Transverse colon (tissue), 4 donors: ENCODE measurements around the gene TRIOBP. TPM values are rescaled to one million over a fixed set of nuclear protein-coding genes. Genes with fewer than 3 reads are reported as not detected.

Experiments used
- DNase-seq: peaks from one replicate; pipeline ENCODE4 v3.0.0-alpha.2; 2019
- H3K27ac ChIP-seq, 4 donors: fragments of 200-600 bp; sonication (generic); 2 replicates each; pipeline ENCODE4 v1.5.1; 2016 to 2018; ENCODE audit warnings: inconsistent platforms in 4 of 4
- H3K27me3 ChIP-seq: fragments of 200-600 bp; sonication (generic); 2 replicates; pipeline ENCODE4 v1.5.1; 2017; ENCODE audit warnings: inconsistent platforms
- H3K36me3 ChIP-seq, 4 donors: fragments of 200-600 bp; sonication (generic); 2 replicates each; pipeline ENCODE4 v1.5.1; 2017 to 2019; ENCODE audit warnings: inconsistent platforms in 4 of 4
- H3K4me1 ChIP-seq, 4 donors: fragments of 200-600 bp; sonication (generic); 2 replicates each; pipeline ENCODE4 v1.5.1; 2017 to 2020; ENCODE audit warnings: inconsistent platforms in 4 of 4
- H3K4me3 ChIP-seq, 4 donors: fragments of 200-600 bp; sonication (generic); 1 replicate in 1 of 4; 2 replicates in 3 of 4; pipeline versions ENCODE4 v1.5.1 to v1.6.1; 2017 to 2019; ENCODE audit warnings: inconsistent platforms in 4 of 4
- H3K9me3 ChIP-seq, 2 donors: fragments of 200-600 bp; sonication (generic); 2 replicates each; pipeline ENCODE4 v1.5.1; 2017 to 2019; ENCODE audit warnings: inconsistent platforms in 2 of 2
- CTCF ChIP-seq, 5 experiments: fragments of 200-600 bp in 3 of 5; fragments of 450-650 bp in 2 of 5; sonication (generic) in 3 of 5; IDR thresholded peaks; 1 replicate in 2 of 5; 2 replicates in 3 of 5; pipeline ENCODE4 v1.5.1; 2016 to 2017; ENCODE audit warnings: antibody characterized with exemption in 5 of 5, inconsistent platforms in 3 of 5, mild to moderate bottlenecking in 2 of 5, moderate library complexity in 1 of 5
- EP300 ChIP-seq: sonication (generic); formaldehyde crosslinking; IDR thresholded peaks from one replicate; pipeline ENCODE4 v1.6.1; 2017; ENCODE audit warnings: antibody characterized with exemption, low read depth
- POLR2A ChIP-seq: fragments of 450-650 bp; IDR thresholded peaks from one replicate; pipeline ENCODE4 v1.6.1; 2016; ENCODE audit warnings: antibody characterized with exemption, mild to moderate bottlenecking, moderate library complexity
- POLR2AphosphoS5 ChIP-seq, 3 donors: sonication (generic); formaldehyde crosslinking; IDR thresholded peaks; one replicate each; pipeline ENCODE4 v1.6.1; 2016; ENCODE audit warnings: antibody characterized with exemption in 3 of 3
- WGBS, 2 donors: methylation state at CpG; one replicate each; pipeline ENCODE4 v1.1.5; 2018; ENCODE audit warnings: low coverage in 1 of 2; 5-methylcytosine and 5-hydroxymethylcytosine counted together
- in situ Hi-C, 4 donors: fragments of 200-750 bp; cut with MboI; loops; one replicate each; pipeline versions ENCODE4 v1.15.0 to v1.15.1; 2017; ENCODE audit warnings: low sequenced_read_pairs in 3 of 4, low pct_ligation_motif_present in 1 of 4, low pct_unique_long_range_greater_than_20kb in 1 of 4
- intact Hi-C: fragments of 100-400 bp; cut with DNase I; formaldehyde crosslinking; loops from one replicate; pipeline ENCODE4 v1.15.1; 2023; ENCODE audit warnings: low total_unique reads
- total RNA-seq, 4 donors: library from RNA; depleted of rRNA; stranded (reverse); fragments of >200 nt; gene quantifications; one replicate each; pipeline ENCODE4 v1.1.0, GENCODE V29; 2016

The TRIOBP gene
- total RNA-seq, 4 donors from 2014 or later: 121 to 265 (median 129) TPM

GRCh38 chr22:37760152-37760551 is 63.3 kb downstream of the TRIOBP start:
- in situ Hi-C loops: no loop called here
- 87 to 91% methylated on average over 3 of the region's 3 CpGs for WGBS, 2 donors
- Histone ChIP-seq H3K4me3 (no peak overlapping the region), H3K27me3 (no peaks in the 10 kb centered on the region), H3K9me3 (no peaks in the 10 kb centered on the region), H3K36me3 (peaks cover 0 to 51% (median 11%) of the 10 kb centered on the region in 4 donors), H3K27ac (no peak overlapping the region), H3K4me1 (no peaks in the 10 kb centered on the region)
- no peak for DNase-seq
- no peak for TF ChIP-seq EP300
- no peak for TF ChIP-seq POLR2AphosphoS5 (IDR thresholded peaks at IDR 0.05)
- TF ChIP-seq POLR2A: no peak
- no peak for TF ChIP-seq CTCF (IDR thresholded peaks at IDR 0.05)
- intact Hi-C loops: no loop called here

GRCh38 chr22:37762389-37762836 is 65.6 kb downstream of the TRIOBP start:
- no peak for DNase-seq
- in situ Hi-C loops: no loop called here
- Histone ChIP-seq H3K27ac (no peak overlapping the region), H3K9me3 (no peaks in the 10 kb centered on the region), H3K36me3 (peaks cover 0 to 30% (median 11%) of the 10 kb centered on the region in 4 donors), H3K4me1 (no peaks in the 10 kb centered on the region), H3K27me3 (no peaks in the 10 kb centered on the region), H3K4me3 (no peak overlapping the region)
- intact Hi-C loops: no loop called here
- 76 to 77% methylated on average over 5 to 10 of the region's 10 CpGs for WGBS, 2 donors
- no peak for TF ChIP-seq POLR2AphosphoS5 (IDR thresholded peaks at IDR 0.05)
- TF ChIP-seq CTCF (IDR thresholded peaks at IDR 0.05): no peak
- no peak for TF ChIP-seq EP300
- no peak for TF ChIP-seq POLR2A

GRCh38 chr22:37763012-37763411 is 66.2 kb downstream of the TRIOBP start:
- Histone ChIP-seq H3K4me3 (no peak overlapping the region), H3K36me3 (peaks cover 0 to 24% (median 9%) of the 10 kb centered on the region in 4 donors), H3K27me3 (no peaks in the 10 kb centered on the region), H3K4me1 (no peaks in the 10 kb centered on the region), H3K27ac (no peak overlapping the region), H3K9me3 (no peaks in the 10 kb centered on the region)
- in situ Hi-C loops (no loop called here), intact Hi-C loops (no loop called here)
- no peak for TF ChIP-seq POLR2A
- TF ChIP-seq EP300: no peak
- TF ChIP-seq CTCF (IDR thresholded peaks at IDR 0.05): no peak
- TF ChIP-seq POLR2AphosphoS5 (IDR thresholded peaks at IDR 0.05): no peak
- DNase-seq: no peak
- 97% methylated on average over 6 of the region's 9 CpGs; no CpG with 5 or more reads in 1 of the 2 donors for WGBS, 2 donors

GRCh38 chr22:37763652-37764051 is 66.8 kb downstream of the TRIOBP start:
- 80 to 96% methylated on average over 2 to 16 of the region's 16 CpGs for WGBS, 2 donors

More at GRCh38 chr22:37763652-37764051, 66.8 kb downstream of the TRIOBP start:
- Histone ChIP-seq H3K4me1 (no peaks in the 10 kb centered on the region), H3K36me3 (peaks cover 0 to 18% (median 9%) of the 10 kb centered on the region in 4 donors), H3K4me3 (no peak overlapping the region), H3K27me3 (no peaks in the 10 kb centered on the region), H3K27ac (no peak overlapping the region), H3K9me3 (no peaks in the 10 kb centered on the region)
- DNase-seq: no peak
- intact Hi-C loops: no loop called here
- in situ Hi-C loops: no loop called here
- no peak for TF ChIP-seq CTCF (IDR thresholded peaks at IDR 0.05)
- TF ChIP-seq POLR2A: no peak
- no peak for TF ChIP-seq POLR2AphosphoS5 (IDR thresholded peaks at IDR 0.05)
- no peak for TF ChIP-seq EP300
